T-helper 2 cell (primary cell): ENCODE data around the gene ZNF705A.
"Not testable (repeated sequence)": the region's sequence is repeated elsewhere in the genome, so short reads cannot be mapped to it uniquely, and the experiment has no call there.

ENCODE experiments used
- DNase-seq, 5 experiments: peaks; one replicate each; pipeline versions ENCODE4 v3.0.0 to v3.0.0-alpha.2; 2012 to 2022

The ZNF705A gene

DNA sequence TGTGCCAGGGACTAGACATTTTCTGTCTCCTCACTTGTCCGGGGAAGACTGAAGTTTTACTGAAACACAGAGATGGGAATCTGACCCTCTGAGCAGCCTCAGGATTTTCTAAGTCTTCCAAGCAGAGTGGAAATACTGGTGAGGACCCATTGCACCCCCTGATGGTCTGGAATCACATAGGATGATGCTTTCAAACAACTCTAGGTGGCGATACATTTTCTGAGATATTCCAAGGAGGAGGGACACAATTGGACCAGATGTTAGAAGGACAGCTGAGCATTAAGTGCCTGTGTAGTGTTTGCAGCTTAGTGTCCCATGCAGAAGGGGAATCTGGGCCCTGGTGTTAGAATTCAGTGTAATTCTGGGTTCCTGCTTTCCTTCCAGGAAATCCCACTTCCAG lies 31.3 kb downstream of the ZNF705A start:
- not testable (repeated sequence) for DNase-seq

DNA sequence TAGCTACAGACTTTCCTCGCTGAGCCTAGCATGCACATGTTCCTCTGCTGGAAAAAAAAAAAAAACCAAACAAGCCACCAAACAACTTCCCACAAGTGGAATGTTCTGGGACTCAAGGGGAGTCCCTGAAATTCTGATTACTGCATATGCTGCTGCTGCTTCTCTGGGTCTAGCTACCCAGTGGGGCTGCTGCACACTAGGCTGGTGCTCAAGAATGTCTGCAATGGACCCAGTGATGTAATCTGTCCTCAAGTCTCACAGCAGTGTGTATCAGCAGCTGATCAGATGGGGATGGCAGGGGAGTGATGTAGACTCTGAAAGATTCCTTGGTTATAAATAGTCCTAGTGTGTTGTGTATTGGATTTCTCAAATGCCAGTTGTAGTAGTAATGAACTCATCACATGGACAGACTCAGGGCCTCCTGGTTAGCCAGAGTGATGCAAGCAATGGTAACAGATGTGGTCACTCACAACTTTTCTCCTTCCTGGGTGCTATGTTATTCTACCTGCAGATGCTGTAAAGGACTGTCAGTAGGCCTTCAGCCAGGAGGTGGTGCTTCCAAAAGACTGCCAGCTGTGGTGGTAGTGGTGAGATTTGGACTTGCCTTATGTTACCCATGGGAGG lies 41.0 kb downstream of the ZNF705A start:
- not testable (repeated sequence) for DNase-seq

DNA sequence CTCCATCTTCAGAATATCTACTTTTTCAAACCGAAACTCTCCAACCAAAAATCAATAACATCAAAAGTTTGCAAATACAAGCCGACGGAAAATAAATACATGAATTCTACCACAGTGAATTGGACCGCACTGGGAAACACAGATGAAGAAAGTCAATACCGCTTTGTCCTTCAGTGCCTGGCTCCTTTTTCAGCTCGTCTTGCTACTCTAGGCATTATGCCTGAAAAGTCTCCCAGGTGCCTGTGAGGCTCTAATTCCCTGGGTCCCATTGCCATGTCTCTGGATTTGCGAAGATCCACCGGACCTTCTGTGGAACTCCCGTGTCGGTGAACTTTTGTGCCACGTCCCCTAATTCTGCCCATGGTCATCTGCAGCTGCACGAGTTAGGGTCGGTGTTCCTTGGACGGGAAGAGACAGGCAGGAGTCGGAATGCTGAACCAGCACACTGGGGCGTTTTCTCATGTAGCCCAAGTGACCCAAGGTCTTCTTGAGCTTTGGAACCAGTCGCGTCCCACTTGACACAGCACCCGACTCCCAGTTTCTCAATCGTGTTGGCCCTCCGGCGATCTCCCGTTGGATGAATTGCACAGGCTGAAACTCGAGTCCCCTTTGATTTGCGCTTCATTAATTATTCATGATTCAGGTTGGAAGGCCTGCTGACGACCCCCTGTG lies 62.0 kb downstream of the ZNF705A start:
- not testable (repeated sequence) for DNase-seq

DNA sequence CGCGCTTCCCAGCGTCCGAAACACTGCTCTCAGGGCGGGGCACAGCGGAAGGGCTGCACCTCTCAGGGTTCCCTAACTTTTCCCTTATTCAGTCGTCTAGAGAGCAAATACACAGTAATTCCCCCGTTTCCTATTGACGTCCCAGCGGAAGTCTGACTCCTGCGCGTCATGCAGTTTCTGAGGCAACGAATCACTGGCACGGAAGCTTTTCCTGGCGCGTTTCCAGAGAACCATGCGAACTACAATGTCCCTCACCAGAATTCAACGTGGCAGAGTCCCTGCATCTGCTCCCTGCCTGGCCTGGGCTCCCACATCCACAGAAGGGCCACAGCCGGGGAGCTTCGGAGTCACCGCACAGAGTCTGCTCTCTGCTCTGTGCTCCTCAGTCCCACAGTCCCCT lies 64.6 kb downstream of the ZNF705A start:
- not testable (repeated sequence) for DNase-seq

DNA sequence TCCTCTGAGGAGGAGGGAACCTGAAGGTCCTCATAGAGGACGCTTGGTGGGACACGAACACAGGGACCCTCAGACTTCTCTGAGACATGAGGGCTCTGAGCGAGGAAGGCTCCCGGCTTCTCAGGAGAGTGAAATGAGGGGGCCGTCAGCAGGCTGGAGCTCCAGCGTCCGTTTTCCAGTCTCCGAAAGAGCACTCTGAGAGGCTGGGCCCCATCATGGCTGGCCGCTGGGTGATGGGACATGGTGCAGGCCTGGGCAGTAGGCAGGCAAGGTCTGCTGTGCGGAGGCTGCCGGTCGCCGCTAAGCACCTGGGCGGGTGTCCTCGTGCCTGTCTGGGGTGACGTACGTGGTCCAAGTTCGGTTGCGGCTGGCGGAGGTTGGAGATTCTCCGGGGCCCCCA lies 65.0 kb downstream of the ZNF705A start:
- DNase-seq: not testable (repeated sequence)

DNA sequence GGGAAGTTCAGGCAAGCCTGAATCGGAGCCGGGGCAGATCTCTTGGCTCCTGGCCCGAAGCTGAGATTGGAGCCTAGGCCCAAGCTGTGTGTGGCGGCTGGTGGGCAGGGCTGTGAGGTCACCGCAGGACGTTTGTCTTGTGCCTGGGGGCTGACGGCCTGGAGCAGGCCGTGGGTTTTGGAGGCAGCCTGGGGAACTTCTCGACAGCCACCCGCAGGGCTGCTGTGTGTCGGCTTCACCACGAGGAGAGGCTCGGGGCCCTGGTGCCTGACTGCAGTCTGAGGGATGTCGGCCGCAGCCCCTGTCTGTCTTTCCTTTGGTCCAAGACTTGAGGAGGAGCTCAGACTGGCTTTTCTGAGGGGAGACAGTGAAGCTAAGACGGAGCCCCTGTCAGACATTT lies 65.5 kb downstream of the ZNF705A start:
- DNase-seq: not testable (repeated sequence)

DNA sequence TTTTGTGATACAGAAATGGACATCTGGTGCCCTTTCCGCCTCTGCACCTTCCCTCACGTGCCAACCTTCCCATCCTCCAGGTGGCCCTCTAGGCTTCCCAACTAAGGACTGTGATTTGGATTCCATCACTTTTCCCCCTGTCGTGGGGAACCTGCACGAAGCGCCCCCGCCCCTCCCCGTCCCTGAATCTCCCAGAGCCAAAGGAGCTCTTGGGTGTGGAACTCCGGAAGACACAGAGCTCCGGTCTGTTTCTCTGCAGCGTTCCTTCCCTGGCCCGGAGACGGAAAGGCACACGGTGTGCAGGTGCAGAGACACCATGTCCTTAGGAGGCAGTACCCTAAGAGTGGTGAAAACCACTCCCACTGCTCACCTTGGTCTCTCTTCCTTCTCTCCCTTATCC lies 66.8 kb downstream of the ZNF705A start:
- DNase-seq: not testable (repeated sequence)

DNA sequence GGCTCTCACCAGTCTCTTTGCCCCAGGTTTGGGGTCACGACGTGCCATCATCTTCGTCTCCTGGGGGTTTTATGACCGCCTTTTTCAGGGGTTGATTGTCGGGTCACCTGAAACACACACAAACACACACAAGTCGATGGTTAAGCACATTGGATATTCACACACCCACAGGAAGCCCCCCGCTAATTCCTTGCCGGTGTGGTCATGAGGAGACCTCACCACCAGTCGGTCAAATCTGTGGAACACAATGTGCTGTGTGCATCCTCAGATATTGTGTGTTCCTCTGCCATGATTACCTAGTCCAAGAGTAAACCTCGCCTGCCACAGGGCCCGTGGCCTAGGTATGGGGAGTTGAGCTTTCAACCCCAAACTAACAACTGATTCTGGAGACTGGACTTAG lies 68.0 kb downstream of the ZNF705A start:
- DNase-seq: not testable (repeated sequence)

DNA sequence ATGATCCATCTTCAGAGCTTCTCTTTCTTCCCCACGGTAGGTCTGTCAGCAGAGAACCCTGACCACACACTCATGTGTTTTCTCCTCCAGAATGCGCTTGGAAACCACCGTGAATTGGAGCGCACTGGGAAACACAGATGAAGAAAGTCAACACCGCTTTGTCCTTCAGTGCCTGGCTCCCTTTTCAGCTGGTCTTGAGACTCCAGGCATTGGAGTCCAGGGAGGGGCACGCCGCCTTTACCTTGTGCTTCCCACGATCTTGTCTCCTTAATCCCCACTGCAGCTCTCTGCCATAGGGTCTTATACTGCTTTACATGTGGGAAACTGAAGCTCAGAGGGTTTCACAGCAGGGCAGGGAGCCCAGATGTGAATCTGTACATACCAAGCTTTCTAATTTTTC lies 69.5 kb downstream of the ZNF705A start:
- DNase-seq: no peak

DNA sequence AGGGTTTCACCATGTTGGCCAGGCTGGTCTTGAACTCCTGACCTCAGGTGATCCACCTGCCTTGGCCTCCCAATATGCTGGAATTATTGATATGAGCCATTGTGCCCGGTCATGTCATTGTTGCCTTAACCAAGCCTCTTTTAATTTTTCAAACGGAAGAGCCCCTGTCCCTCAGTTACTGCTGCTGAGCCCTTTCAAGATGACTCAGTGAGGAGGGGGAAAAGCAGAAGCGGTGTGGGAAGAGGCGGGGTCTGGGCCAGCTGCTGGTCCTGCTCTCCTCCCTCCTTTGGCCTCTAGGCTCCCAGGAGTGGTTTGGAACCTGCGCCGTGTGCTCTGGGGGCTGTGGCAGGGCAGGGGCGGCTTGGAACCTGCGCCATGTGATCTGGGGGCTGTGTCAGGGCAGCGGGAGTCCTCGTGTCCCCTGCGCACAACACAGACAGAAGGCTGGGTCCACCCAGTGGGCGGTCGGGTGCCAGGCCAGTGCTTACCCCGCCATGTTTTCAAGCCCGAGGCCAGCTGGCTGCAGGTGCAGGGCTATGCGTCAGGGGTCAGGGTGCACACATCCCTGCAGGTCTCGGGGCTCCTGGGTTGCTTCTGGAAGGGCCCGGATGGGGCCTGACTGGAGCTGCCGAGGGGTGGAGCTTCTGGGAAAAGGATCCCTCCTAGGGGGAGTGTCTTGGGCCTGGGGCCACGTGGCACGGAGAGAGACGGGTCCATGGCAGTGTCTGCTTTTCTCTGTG lies 70.3 kb downstream of the ZNF705A start, which contains the start of gene FAM90A1:
Gene FAM90A1 (minus strand): TSS at position 627 of the 740 bp plus-strand sequence. CDS start 2,786 bp downstream, outside the sequence.
- not testable (repeated sequence) for DNase-seq

DNA sequence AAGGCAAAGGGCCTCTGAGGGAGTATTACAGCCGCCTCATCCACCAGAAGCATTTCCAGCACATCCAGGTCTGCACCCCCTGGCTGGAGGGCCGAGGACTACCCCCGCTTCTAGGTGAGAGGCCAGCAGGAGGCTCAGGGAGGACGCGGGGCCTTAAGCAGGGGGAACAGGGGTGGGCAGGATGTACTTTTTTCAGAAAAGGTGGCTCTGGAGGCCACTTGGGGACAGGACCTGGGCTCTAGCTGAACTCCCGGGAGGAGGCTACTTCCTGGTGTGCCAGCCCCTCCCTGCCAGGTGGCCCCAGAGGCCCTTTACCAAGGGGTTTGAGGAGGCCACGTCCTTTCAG lies 70.9 kb downstream of the ZNF705A start:
- DNase-seq: not testable (repeated sequence)

DNA sequence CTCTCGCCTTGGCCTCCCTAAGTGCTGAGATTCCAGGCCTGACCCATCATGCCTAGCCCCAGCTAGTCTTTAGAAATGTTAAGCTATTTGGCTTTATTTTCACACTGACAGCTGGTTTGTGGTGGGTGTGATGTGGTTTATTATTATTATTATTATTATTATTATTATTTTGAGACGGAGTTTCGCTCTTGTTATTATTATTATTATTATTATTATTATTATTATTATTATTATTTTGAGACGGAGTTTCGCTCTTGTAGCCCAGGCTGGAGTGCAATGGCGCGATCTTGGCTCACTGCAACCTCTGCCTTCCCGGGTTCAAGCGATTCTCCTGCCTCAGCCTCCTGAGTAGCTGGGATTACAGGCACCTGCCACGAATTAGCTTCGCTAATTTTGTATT lies 71.8 kb downstream of the ZNF705A start:
- DNase-seq: not testable (repeated sequence)

DNA sequence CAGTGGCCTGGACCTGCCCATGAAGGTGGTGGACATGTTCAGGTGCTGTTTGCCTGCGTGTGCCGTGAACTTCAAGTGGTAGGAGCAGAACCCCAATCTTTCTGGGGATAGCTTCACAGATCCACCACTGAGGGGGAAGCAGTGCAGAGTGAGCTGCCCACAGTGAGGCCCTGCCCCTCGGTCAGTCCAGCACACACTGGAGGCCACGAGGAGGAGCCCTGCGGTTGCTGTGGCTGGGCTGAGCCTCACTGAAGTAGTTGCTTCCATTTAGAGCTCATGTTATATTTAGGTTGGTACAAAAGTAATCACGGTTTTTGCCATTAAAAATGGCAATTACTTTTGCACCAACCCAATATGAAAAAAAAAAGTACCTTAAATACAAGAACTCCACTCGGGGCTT lies 72.7 kb downstream of the ZNF705A start:
- DNase-seq: not testable (repeated sequence)
